Superior temporal gyrus (tissue), 1 donor: ENCODE measurements around the gene SGCE.

Source experiments
- DNase-seq: peaks from one replicate; pipeline ENCODE4 v3.0.0-alpha.2; 2016; ENCODE audit errors: extremely low spot score

Gene SGCE

GRCh38 chr7:94571816-94572215 is 84.1 kb downstream of the SGCE start:
- DNase-seq, result no peak

DNA sequence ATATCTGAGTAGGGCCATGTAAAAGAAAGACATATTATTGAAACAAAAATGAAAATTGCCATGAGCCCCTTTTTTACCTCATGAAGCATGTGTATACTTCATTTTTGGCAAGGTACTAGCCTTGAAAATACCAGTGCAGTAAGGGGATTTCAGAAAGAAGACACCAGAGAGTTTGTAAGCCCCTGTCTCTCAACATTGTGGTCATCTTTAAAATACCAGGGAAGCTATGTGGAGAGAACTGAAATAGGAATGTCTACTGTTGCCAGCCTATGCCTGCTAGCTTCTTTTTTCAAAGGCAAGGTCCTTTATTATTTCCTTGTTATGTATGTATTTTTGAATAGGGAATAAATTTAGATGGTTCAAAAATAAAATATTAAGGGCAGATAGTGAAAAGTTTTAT is 88.5 kb downstream of the SGCE start:
- DNase-seq, result no peak

DNA sequence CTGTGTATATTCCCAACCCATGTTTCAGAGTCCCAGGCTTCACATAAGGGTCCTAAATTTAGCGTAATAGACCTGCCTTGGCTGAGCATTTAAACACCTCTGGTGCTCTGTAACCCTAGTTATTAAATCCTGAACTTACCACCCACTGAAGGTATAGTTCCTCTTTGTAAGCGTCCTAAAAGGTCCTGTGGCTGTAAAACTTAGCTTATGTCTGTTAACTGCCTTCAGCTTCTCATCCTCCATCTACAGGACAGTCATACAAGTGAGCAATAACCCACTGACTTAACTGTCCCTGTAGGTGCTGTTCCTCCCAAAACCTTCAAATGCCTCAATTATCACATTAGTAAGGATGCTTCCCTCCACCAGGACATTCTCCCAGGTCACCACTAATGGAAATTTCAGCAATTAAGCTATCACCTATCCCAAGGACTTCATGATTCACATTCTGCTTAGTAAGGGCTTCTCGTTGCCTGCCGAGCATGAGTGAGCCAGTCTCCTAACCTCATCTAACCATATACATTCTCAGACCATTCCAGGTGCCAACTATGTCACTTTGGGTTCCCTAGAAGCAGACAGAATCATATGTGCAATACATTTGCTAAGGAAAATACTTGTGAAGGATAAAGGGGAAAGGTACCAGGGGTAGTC is 90.6 kb downstream of the SGCE start:
- DNase-seq, result no peak

GRCh38 chr7:94562525-94562924 is 93.4 kb downstream of the SGCE start:
- DNase-seq, result no peak

GRCh38 chr7:94561841-94562514 is 94.0 kb downstream of the SGCE start:
- DNase-seq, result no peak

DNA sequence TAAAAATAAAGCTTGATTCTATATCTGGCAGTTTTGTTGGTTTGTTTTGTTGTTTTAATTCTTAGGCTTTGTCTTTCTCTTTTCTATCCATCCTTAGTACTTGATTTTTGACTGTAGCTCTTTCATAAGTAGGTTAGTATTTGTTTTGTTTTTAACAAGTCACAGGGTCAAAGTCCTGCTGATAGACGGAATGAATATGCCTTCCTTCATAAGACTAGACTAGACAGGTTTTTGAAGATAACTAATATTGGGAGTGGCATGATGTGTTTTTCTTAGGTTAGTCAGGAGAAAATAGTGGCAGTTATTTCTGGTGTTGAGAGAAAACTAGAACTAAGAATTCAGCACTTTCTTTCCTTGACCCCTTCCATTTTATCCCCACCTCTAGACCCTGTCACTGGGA is 96.0 kb downstream of the SGCE start:
- DNase-seq, result no peak

GRCh38 chr7:94557215-94557614 is 98.7 kb downstream of the SGCE start:
- no peak for DNase-seq

DNA sequence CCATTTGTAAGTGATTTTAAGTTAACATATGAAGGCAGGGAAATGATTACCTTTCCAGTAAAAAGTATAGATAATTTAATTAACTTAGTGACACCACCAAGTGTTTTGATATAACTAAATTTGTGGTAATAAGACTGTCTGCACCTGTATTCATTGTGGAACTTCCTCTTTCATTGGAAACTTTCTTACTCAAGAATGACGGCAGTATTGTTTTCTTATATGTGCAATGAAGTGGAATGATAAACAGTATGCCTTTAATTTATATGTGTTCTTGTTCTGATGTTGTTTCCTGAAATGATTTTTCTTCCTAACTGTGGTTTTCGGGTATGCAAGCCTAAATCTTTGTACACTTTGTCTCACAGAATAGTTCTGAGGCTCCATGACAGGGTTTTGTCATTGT is 99.9 kb downstream of the SGCE start:
- no peak for DNase-seq

DNA sequence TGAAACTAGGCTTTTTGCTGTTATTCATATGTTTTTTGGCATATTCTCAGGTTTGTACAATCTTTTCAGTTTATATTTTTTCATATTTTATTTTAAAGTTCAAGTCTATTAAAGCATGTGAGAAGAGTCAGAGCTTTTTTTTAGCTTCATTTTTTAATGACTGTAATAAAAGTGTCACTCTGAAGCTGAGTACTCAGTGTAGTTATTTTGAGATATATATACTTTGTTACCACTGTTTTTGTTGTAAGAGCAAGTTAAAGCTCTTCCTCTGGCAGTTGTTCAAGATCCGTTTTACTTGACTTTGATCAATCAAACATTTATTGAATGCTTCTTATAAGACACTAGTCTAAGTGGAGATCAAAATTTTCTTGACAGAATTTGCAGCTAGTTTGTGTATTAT is 108.8 kb downstream of the SGCE start:
- DNase-seq, result no peak

- DNase-seq, result no peak
These were observed 115.5 kb downstream of the SGCE start for GRCh38 chr7:94540428-94540827.
